IPS DF 19.7 (cell line): ENCODE results near the gene SLC16A3.
"Not testable (repeated sequence)": the region's sequence is repeated elsewhere in the genome, so short reads cannot be mapped to it uniquely, and the experiment has no call there.

ENCODE experiments used
- DNase-seq: peaks from one replicate; pipeline ENCODE4 v3.0.0-alpha.2; 2013; ENCODE audit warnings: low read depth, low spot score

Gene SLC16A3

DNA sequence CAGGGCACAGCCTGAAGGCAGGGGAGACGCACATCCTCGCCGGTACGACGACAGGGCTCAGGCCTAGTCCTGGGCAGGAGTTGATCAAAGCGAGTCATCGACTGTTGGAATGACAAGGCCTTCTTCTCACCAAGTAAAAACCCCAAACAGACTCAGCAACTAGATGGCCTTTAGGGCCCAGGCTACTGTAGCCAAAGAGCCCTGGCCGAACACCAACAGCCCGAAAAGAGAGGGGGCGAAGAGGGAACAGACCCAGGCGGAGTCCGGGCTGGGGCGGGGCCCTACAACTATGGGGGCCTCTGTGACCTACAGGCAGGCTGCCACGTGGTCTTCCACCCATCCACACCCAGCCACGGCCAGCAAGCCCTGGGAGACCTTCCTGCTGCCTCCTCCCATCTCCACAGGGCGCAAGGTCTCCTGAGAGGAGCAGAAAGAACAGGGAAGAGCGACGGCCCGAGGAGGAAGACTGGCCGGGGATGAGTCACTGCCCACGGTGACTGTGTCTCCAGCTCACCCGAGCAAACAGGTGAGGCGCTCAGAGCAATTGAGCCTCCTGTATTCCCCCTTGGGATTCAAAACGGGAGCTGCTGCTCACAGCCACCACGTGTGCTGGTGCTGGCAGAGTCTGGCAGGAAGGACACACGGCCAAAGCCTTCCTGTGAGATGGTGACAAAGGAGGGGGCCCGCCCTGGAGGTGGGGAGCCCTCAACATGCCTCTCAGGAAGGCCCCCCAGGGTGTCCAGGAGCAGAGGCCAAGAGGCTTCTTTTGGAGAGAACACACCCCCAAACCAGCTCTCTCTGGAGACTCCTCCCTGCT lies 17.7 kb downstream of the SLC16A3 start:
- no peak for DNase-seq

DNA sequence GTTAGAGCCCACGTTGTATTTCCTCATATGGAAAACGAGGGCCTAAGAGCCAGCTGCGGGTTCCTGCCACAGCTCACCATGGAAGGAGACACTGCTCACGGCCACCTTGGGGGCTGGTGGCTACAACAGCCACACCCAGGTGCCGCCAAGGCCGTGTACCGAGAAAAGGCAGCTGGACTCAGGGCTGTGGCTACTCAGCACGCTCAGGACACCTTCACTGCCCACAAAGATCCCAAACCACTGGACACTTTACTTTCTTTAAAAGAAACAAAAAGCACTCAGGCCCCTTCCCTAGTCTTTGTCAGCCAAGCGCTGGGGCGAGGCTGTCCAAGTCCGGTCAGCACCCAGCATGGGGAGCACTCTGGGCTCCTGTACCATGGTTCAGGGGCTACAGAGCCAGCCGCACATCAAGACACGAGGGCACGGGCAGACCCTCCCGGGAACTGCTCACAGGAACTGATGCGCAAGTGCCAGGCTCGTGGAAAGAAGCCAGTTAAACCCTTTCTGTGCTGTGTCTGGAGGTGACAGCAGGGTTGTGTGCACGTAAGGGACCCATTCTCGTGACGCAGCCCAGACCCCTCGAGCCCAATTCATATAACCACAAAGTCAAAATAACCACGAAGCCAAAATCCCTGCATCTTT lies 18.5 kb downstream of the SLC16A3 start:
- DNase-seq: no peak

GRCh38 chr17:82247856-82248671 lies 19.2 kb downstream of the SLC16A3 start:
- no peak for DNase-seq

DNA sequence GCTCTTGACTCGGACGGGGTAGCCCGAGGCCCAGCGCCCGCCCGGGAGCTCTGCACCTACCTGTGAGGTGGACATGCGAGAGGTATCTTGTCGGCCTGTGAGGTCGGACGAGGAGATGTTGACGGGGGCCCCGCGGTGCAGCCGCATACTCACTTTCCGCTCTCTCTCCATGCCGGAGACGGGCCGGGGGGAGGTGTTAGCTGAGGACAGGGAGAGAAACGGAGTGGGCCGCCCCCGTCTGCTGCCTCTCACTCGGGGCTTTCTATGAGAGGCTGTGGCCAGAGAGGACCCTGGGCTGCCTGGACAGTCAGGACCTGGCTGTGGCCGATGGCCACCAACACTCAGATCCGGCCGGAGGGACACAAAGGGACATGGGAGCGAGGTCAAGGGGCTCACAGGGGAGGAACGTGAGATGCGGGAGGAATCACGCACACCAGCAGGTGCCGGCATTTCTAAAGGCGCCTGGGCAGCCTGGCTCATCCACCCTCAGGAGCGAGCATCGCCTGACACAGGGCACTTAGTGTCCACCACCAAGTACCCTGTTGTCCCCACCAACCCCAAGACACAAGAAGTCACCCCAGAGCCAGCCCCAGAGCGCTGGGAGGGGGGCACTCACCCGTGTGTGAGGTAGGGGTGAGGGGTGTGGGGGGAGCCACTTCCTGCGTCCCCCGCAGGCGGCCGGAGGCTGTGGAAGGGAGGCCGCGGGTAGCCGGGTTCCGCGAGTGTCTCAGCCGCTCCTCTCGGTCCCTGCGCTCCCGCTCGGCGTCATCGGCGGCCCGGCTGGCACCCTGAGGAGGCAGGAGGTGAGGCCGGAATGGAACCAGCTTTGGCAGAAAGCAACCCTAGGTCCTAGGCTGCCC lies 20.2 kb downstream of the SLC16A3 start:
- no peak for DNase-seq

DNA sequence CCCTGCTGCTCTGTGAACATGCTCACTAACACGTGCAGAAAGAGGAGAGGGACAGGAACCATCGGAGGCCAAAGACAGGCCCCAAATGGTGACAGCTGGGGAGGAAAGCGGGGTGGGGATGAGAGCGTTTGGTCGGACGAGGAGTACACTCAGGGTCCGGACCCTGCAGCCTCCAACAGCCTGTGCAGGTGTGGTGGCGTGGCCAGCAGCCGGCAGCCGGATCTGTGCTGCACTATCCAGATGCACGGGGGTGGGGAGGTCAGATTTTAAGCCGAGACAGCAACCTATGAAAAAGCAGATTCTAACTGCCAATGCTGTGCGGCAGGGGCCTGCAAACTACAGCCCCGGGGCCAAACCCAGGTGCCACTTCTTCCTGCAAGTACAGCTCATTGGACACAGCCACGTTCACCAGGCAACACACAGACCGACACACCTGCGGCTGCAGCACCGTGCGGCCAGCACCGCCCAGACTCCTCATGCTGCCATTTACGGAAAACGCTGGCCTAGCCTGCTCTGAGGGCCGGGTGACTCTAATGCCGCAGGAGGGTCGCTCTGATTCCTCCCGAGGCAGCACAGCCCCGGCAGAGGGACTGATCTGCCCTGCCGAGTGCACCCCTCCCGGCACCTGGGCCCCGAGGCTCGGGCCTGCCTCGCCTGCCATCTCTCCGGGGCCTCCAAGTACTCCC lies 21.2 kb downstream of the SLC16A3 start:
- DNase-seq: no peak

DNA sequence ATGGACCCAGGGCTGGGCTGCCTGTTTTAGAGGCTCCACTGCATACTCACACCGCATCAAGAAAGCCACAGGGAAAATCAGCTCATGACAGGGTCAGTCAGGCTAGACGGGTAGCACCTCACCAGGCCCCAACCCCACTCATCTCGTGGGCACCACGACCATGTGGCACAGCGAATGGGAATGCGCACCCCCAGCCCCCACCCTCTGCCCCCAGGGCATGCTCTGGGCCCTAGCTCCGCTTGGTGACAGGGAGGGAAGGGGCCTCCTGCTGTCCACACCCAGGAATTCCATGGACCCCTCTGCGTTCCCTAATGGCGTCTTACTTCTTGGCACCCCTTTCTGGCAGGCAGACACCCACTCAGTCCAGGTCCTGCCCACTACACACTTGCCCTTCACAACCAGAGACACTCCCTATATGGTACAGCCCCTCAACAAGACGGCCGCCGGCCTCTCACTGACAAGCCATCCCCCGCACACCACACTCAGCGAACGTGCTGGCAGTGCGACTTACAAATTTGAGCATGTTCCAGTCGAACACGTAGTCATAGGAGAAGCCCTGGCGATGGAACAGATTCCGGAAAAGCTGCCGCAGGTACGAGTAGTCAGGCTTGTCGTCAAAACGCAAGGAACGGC lies 22.1 kb downstream of the SLC16A3 start:
- DNase-seq: no peak

GRCh38 chr17:82252511-82253178 lies 23.8 kb downstream of the SLC16A3 start:
- no peak for DNase-seq

DNA sequence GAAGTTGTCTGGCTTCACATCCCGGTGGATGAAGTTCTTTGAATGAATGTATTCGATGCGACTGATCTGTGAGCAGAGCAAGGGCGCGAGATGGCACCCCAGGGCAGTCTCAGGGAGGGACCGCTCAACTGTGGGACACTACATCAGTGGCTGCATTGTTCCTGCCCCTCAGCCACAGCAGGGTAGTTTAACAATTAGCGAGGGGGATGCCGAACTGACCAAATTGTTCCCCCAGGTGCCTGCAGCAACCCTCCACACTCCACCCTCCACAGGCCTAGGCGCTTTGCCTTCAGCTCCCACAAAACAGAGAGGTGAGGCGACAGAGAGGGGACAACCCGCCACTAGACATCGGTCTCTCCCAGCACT lies 24.3 kb downstream of the SLC16A3 start:
- DNase-seq: no peak

- DNase-seq: not testable (repeated sequence)
These were observed 25.3 kb downstream of the SLC16A3 start for GRCh38 chr17:82254096-82254495.

GRCh38 chr17:82254746-82255145 lies 25.9 kb downstream of the SLC16A3 start:
- DNase-seq: not testable (repeated sequence)

GRCh38 chr17:82255402-82255972 lies 26.6 kb downstream of the SLC16A3 start:
- no peak for DNase-seq

DNA sequence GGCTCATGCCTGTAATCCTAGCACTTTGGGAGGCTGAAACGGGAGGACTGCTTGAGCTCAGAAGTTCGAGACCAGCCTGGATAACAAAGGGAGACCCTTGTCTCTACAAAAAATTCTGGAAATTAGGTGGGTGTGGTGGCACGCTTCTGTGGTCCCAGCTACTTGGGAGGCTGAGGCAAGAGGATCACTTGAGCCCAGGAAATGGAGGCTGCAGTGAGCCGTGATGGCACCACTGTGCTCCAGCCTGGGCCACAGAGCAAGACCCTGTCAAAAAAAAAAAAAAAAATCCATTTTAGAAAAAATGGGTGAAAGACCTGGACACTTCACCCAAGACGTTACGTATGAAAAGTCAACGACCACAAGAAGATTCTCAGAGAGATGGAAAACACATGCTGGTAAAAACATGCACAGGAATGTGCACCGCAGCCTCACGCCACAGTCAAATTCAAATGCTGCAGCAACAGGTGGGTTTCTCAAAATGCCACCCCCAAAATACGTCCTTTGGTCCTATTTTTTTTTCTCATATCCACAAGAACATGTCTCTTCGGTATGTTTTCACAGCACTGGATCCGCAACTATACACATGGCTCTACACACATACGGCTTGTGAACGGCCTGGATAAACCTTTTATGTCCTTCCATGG lies 27.5 kb downstream of the SLC16A3 start:
- no peak for DNase-seq

GRCh38 chr17:82257473-82257872 lies 28.6 kb downstream of the SLC16A3 start:
- no peak for DNase-seq

- no peak for DNase-seq
These were observed 29.7 kb downstream of the SLC16A3 start for GRCh38 chr17:82258555-82258954.

GRCh38 chr17:82259972-82260961 lies 31.4 kb downstream of the SLC16A3 start:
- DNase-seq: not testable (repeated sequence)

- DNase-seq: no peak
These were observed 33.5 kb downstream of the SLC16A3 start for GRCh38 chr17:82262344-82262743.

GRCh38 chr17:82263641-82264040 lies 34.8 kb downstream of the SLC16A3 start:
- no peak for DNase-seq

- DNase-seq: no peak
These were observed 37.3 kb downstream of the SLC16A3 start for GRCh38 chr17:82266142-82266541.
